Measurements from ENCODE around the gene SMOC1. TPM values are rescaled to one million over a fixed set of nuclear protein-coding genes. Genes with fewer than 3 reads are reported as not detected.

The SMOC1 gene
- total RNA-seq, 1 experiment from 2014 or later, result 0.68 TPM

DNA sequence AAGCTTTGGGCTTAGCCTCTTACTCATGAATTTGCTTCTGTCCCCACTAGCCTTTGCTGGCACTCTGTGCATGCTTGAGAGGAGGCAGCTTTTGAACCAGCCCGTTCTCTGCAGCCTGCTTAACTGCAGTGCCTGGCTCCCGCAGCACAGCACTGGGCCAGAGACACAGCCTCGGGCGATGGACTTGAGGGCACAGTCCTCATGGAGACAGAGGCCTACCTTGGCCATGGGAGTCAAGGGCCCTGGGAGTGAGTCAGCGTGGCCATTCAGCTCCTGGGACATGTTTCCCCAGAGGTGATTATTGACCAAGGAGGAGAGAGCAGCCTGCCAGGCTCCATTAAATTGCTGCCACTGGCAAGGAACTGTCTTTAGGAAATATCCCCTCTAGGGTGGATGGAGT, 93.5 kb downstream of the SMOC1 start:
- Histone ChIP-seq H4K91ac (ENCODE audit: insufficient read length, low read depth, low read length) (no peak overlapping the region), H2BK20ac (ENCODE audit: low read depth, low read length, poor library complexity, severe bottlenecking) (no peak overlapping the region), H2BK12ac (ENCODE audit: insufficient read length, low read depth, low read length) (no peak overlapping the region), H3K23ac (ENCODE audit: insufficient read length, low read depth, low read length) (no peak overlapping the region), H2AK5ac (ENCODE audit: insufficient read length, low read length) (no peak overlapping the region), H4K20me1 (ENCODE audit: control insufficient read depth, insufficient read depth, insufficient read length) (no peaks in the 10 kb centered on the region), H2BK120ac (ENCODE audit: low read depth, low read length, poor library complexity, severe bottlenecking) (no peak overlapping the region), H4K8ac (replicated peaks; ENCODE audit: insufficient read length, low read depth, low read length) (no peak overlapping the region), H3K23me2 (ENCODE audit: insufficient read length, low read depth, low read length, poor library complexity, severe bottlenecking) (no peaks in the 10 kb centered on the region), H3K18ac (ENCODE audit: insufficient read length, low read depth, low read length) (no peak overlapping the region), H3K79me1 (ENCODE audit: insufficient read depth, low read depth, low read length, poor library complexity, severe bottlenecking) (no peaks in the 10 kb centered on the region), H3K27ac (ENCODE audit: insufficient read length, low read depth, low read length) (no peak overlapping the region), H3K9ac (ENCODE audit: extremely low read depth, insufficient read length, low read length) (no peak overlapping the region), H3K4me2 (ENCODE audit: insufficient read depth, insufficient read length, low read length) (no peak overlapping the region), H2BK5ac (ENCODE audit: insufficient read length, low read length) (no peak overlapping the region), H2BK15ac (ENCODE audit: low read depth, low read length) (no peak overlapping the region), H3K14ac (ENCODE audit: insufficient read depth, low read length) (no peak overlapping the region; the same call in 1 of the 2 replicates), H3K9me3 (ENCODE audit: control insufficient read depth, low read depth, low read length) (no peaks in the 10 kb centered on the region), H3T11ph (ENCODE audit: low read length) (no peak overlapping the region), H3K4ac (ENCODE audit: low read depth, low read length) (no peak overlapping the region), H3K27me3 (ENCODE audit: insufficient read depth, low read length) (no peaks in the 10 kb centered on the region), H3K4me1 (ENCODE audit: insufficient read depth, low read length) (no peaks in the 10 kb centered on the region), H3K56ac (ENCODE audit: insufficient read length, low read depth, low read length) (no peak overlapping the region), H3K79me2 (ENCODE audit: insufficient read depth, low read length) (no peaks in the 10 kb centered on the region), H4K5ac (ENCODE audit: insufficient read length, low read depth, low read length) (no peak overlapping the region), H2AFZ (ENCODE audit: low read length) (no peak overlapping the region)
- peaks cover 1% of the 10 kb centered on the region; the same call in 1 of the 2 replicates for H3K27me3 Mint-ChIP-seq (ENCODE audit: low read depth)
- no peak for DNase-seq
- H3K4me3 Mint-ChIP-seq, result no peak overlapping the region
- TF ChIP-seq, protein P1, sequence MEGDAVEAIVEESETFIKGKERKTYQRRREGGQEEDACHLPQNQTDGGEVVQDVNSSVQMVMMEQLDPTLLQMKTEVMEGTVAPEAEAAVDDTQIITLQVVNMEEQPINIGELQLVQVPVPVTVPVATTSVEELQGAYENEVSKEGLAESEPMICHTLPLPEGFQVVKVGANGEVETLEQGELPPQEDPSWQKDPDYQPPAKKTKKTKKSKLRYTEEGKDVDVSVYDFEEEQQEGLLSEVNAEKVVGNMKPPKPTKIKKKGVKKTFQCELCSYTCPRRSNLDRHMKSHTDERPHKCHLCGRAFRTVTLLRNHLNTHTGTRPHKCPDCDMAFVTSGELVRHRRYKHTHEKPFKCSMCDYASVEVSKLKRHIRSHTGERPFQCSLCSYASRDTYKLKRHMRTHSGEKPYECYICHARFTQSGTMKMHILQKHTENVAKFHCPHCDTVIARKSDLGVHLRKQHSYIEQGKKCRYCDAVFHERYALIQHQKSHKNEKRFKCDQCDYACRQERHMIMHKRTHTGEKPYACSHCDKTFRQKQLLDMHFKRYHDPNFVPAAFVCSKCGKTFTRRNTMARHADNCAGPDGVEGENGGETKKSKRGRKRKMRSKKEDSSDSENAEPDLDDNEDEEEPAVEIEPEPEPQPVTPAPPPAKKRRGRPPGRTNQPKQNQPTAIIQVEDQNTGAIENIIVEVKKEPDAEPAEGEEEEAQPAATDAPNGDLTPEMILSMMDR (conservative IDR thresholded peaks at IDR 0.05), result no peak
- H3K36me3 Mint-ChIP-seq (ENCODE audit: insufficient read depth in 1 of 3, low read depth in 3 of 3), result peaks cover 0 to 2% (median 0%) of the 10 kb centered on the region in 3 experiments; a peak in 1 of 7 replicates
- whole genome bisulfite sequencing (ENCODE audit: extremely low coverage, insufficient read length, low lambda C conversion rate), result no CpG with 5 or more reads among the region's 5 CpGs
- peaks cover 10 to 19% of the 10 kb centered on the region in 2 experiments; a peak in 3 of 4 replicates for H3K4me1 Mint-ChIP-seq
- H3K27ac Mint-ChIP-seq, result no peak overlapping the region
- no peaks in the 10 kb centered on the region for H3K9me3 Mint-ChIP-seq

All from H9 (cell line).